AG08396 (cell line): ENCODE data around the gene C9orf43.

Experiments
- DNase-seq: peaks from one replicate; pipeline ENCODE4 v3.0.0; 2012; ENCODE audit warnings: low spot score, mixed read lengths

C9orf43 gene

DNA sequence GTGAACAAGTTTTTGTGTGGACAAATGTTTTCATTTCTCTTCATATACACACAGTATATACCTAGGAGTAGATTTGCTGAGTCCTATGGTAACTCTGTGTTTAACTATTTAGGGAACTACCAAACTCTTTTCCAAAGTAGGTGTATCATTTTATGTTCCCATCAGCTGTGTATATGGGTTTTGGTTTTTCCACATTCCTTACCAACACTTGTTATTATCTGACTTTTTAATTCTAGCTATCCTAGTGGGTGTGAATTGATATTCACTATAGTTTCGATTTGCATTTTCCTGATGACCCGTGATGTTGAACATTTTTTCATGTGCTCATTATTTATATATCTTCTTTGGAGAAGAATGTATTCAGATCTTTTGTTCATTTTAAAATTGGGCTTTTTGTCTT lies 56.6 kb downstream of the C9orf43 start:
- no peak for DNase-seq

DNA sequence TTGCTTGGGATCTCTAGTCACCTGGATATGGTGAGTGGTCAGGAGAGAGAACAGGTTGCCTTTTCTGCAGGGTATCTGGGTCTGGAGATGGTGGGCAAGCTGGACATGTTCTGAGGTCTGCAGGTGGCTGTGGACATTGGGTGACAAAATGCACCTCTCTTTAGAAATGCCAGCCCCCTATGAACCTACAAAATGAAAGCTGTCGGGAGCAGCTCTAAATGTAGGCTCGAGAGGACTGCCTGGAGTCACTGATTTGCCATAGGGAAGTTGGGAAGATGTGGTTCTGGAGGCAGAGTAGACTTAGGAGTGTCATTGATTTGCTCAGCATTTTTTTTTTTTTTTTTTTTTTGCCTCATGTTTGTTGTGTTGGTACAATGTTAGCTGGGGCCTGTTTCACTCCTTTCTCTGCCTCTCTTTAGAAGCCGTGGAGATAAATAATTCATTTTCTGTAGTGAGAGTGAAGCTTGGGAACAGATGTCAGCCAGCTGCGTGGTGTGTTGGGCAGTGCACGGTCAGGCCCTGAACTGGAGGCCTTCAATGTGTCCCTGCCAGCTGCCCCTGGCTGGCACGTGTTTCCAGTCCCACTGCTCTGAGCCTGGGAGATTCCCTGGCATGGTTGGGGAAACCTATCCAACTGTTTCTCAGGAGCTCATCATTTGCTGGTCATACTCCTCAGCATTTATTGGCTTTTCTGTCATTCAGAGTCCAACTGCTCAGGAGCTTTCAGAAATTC lies 58.3 kb downstream of the C9orf43 start:
- DNase-seq, result no peak

DNA sequence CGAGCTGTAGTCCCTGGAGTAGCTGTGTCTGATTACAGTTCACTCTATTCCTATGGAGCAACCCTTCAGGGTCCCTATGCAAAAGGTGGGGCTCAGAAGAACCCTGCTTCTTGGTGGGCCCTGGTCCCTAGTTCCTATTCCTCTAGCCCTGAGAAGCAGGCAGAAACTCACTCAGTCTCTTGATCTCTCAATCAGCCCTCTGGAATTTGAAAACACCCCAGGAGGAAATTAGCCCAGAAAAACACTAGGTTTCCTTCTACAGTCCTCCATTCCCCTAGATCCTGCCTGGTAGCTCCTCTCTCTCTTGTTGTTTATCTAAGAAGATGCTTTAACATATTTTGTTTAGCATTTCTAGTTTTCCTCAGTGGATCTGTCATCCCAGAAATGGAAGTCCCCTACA lies 60.6 kb downstream of the C9orf43 start:
- no peak for DNase-seq

DNA sequence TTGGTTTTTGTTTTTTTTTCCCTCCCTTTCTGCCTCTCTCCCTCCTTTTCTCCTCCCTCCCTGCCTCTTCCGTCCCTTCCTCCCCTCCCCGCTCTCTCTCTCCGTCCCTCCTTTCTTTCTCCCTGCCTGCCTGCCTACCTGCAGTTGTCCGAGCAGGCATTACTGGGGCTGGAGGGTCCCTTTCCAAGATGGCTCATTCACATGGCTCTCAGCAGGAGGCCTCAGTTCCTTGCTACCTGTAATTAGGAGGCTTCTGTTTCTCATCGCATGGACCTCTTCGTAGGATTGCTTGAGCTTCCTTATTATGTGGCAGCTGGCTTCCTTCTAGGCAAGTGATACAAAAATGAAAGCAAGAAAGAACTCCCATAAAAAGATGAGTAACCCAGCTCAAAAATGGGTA lies 61.0 kb downstream of the C9orf43 start:
- DNase-seq, result no peak

DNA sequence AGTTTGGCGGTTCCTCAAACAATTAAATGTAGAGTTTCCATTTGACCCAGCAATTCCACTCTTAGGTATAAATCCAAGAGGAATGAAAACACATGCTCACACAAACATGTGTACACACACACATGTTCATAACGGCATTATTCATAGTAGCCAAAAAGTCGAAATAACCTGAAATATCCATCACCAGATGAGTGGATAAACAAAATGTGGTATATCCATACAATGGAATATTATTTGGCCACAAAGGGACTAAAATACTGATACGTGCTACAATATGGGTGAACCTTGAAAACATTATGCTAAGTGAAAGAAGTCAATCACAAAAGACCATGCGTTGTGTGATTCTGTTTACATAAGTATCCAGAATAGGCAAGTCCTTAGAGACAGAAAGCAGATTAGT lies 61.7 kb downstream of the C9orf43 start:
- DNase-seq, result no peak

- no peak for DNase-seq
These were observed 63.9 kb downstream of the C9orf43 start for GRCh38 chr9:113474360-113475028.

DNA sequence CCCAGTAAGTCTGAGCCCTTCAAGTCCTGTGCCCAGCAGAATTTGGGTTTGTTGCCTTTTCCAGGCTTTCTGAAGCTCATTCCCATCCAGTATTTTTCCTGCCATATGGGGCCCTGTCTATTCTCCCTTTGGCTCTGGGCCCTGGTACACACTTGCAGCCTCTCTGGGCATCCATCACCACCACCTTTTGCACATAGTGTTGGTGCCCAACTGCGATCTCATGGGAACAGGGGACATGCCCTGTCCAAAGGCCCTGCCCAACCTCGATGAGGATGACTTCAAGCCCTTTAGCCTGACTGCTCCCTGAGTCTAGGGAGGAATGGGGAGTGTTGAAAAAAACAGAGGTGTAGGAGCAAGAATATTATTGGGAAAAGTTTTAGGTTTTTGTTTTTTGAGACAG lies 64.5 kb downstream of the C9orf43 start:
- DNase-seq, result no peak

GRCh38 chr9:113475992-113476391 lies 65.4 kb downstream of the C9orf43 start:
- DNase-seq, result no peak

DNA sequence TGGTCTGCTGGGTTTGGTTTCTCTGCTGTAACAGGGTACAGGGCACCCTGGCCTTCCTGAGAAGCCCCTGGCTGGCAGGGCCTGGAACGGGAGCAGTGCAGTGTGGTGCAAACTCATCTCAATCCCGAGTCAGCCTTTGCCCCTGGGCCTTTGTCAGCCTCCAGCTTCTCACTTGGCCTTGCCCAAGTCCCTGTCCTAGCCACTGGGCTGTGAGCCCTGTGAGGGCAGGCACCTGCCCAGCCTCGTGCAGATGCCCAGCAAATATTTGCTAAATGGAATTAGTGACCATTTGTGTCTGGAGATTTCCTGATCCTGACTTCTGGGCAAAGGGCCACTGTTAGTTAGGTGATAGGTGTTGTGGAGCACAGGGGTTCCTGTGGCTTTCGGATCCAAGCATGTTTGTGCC lies 66.0 kb downstream of the C9orf43 start:
- no peak for DNase-seq

GRCh38 chr9:113477058-113477457 lies 66.5 kb downstream of the C9orf43 start:
- no peak for DNase-seq

DNA sequence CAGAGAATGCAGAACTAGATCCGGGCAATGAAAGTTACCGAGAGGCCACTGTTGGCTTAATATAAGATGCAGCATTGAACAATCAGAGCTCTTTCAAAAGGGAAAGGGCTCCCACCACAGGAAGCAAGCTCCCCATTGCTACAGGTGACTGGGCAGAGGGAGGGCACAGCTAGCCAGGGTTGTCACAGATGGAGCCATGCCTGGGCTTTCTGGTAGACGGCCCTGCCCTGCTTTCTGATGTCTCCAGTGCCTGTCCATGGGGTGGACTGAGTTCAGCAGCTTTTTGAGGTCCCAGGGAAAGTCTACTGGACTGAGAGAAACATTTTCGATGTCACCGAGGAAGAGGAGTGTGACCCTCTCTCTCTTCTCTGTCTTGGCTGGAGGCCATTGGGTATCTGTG lies 67.1 kb downstream of the C9orf43 start:
- DNase-seq, result no peak

DNA sequence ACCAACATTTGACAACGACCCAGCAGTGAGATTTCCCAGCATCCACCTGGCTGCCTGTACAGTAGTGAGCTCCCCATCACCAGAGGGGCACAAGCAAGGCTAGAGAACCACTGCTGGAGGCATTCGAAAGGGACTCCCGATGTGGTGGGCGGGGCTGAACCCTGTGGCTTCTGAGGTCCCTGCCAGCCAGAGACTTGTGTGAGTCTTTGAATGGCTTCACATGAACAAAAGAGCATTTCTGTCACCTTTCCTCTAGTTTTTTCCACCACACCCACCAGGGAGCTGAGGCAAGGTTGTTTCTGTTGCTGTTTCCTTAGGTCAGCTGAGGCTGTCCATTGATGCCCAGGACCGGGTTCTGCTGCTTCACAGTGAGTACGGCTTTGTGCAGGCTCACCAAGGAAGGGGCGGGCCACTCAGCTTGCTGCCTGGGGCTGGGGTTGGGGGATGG lies 68.7 kb downstream of the C9orf43 start:
- DNase-seq, result no peak
